Measurements from ENCODE around the gene FCHSD2. TPM values are rescaled to one million over a fixed set of nuclear protein-coding genes. Genes with fewer than 3 reads are reported as not detected.

Gene FCHSD2
- polyA plus RNA-seq, 4 donors, result 2.0 to 25.1 (median 7.9) TPM

GRCh38 chr11:73152086-73152853, 10.2 kb upstream of the FCHSD2 start:
- H3K27ac ChIP-seq (ENCODE audit: low read depth in 1 of 3, low read length in 2 of 3), result peak overlapping the region in 2 of 3 donors; percentile 64 to 72
- FAIRE-seq (no peak), DNase-seq (no peak)
- no peaks in the 10 kb centered on the region for H3K36me3 ChIP-seq (ENCODE audit: control insufficient read depth in 3 of 3, insufficient read depth in 2 of 3, low read depth in 1 of 3, low read length in 3 of 3)
- WGBS, 3 donors, result 84 to 96% (median 85%) methylated on average over 6 of the region's 6 CpGs
- H3K27me3 ChIP-seq (ENCODE audit: control insufficient read depth in 3 of 3, insufficient read depth in 3 of 3, low read length in 3 of 3), result no peaks in the 10 kb centered on the region
- peaks cover 0 to 55% (median 10%) of the 10 kb centered on the region in 3 donors for H3K4me1 ChIP-seq (ENCODE audit: control insufficient read depth in 3 of 3, insufficient read depth in 2 of 3, low read depth in 1 of 3, low read length in 2 of 3)
- H3K9me3 ChIP-seq (ENCODE audit: control insufficient read depth in 2 of 2, insufficient read depth in 1 of 2, low read depth in 1 of 2, low read length in 1 of 2), result no peaks in the 10 kb centered on the region
- no peak overlapping the region for H3K4me3 ChIP-seq (ENCODE audit: low read depth in 1 of 3, low read length in 3 of 3)

DNA sequence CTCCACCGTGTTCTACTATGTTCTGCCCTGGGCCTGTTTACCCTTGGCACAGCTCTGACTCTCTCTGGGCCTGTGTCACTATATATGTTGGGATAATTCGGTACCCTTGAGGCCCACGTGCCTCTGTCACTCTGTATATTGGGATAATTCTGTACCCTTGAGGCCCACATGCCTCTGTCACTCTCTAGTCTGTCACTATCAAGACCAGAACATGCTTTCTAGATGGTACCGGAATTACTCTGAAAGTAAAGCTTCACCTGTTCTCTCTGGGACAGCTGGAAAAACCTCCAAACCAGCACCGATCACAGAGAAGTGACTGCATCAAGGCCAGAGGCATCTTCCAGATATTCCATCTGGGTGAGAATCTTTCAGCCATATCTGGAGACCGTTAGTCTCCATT, 9.3 kb upstream of the FCHSD2 start:
- no peaks in the 10 kb centered on the region for H3K9me3 ChIP-seq (ENCODE audit: control insufficient read depth in 2 of 2, insufficient read depth in 1 of 2, low read depth in 1 of 2, low read length in 1 of 2)
- no peaks in the 10 kb centered on the region for H3K27me3 ChIP-seq (ENCODE audit: control insufficient read depth in 3 of 3, insufficient read depth in 3 of 3, low read length in 3 of 3)
- no peaks in the 10 kb centered on the region for H3K36me3 ChIP-seq (ENCODE audit: control insufficient read depth in 3 of 3, insufficient read depth in 2 of 3, low read depth in 1 of 3, low read length in 3 of 3)
- peaks cover 0 to 46% (median 7%) of the 10 kb centered on the region in 3 donors for H3K4me1 ChIP-seq (ENCODE audit: control insufficient read depth in 3 of 3, insufficient read depth in 2 of 3, low read depth in 1 of 3, low read length in 2 of 3)
- DNase-seq (no peak), FAIRE-seq (no peak)
- H3K4me3 ChIP-seq (ENCODE audit: low read depth in 1 of 3, low read length in 3 of 3), result no peak overlapping the region
- 94 to 96% (median 96%) methylated on average over 6 of the region's 6 CpGs for WGBS, 3 donors
- H3K27ac ChIP-seq (ENCODE audit: low read depth in 1 of 3, low read length in 2 of 3), result peak overlapping the region in 1 of 3 donors; percentile 72

DNA sequence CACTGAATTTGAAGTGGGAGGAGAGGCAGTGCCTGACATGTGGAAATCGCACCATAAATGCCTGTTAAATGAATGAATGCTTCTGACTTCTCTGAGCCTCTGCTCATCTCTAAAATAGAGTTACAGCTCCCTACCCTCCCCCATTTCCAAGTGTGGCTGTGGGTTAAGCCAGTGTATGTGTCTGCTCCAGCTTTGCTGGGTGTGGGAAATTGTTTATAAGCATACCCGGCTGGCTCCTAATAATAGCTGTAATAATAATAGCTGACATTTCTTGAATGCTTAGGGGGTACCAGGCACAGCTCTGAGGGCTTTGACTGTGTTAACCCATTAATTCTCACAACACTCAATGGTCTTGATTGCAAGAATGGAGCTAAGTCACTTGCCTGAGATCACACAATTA, 7.0 kb upstream of the FCHSD2 start:
- H3K27me3 ChIP-seq (ENCODE audit: control insufficient read depth in 3 of 3, insufficient read depth in 3 of 3, low read length in 3 of 3), result no peaks in the 10 kb centered on the region
- no peak overlapping the region for H3K27ac ChIP-seq (ENCODE audit: low read depth in 1 of 3, low read length in 2 of 3)
- H3K36me3 ChIP-seq (ENCODE audit: control insufficient read depth in 3 of 3, insufficient read depth in 2 of 3, low read depth in 1 of 3, low read length in 3 of 3), result no peaks in the 10 kb centered on the region
- H3K4me3 ChIP-seq (ENCODE audit: low read depth in 1 of 3, low read length in 3 of 3), result no peak overlapping the region
- 61 to 93% (median 93%) methylated on average over 2 of the region's 2 CpGs for WGBS, 3 donors
- no peak for FAIRE-seq
- H3K9me3 ChIP-seq (ENCODE audit: control insufficient read depth in 2 of 2, insufficient read depth in 1 of 2, low read depth in 1 of 2, low read length in 1 of 2), result no peaks in the 10 kb centered on the region
- peaks cover 0 to 25% (median 0%) of the 10 kb centered on the region in 3 donors for H3K4me1 ChIP-seq (ENCODE audit: control insufficient read depth in 3 of 3, insufficient read depth in 2 of 3, low read depth in 1 of 3, low read length in 2 of 3)
- DNase-seq, result no peak

GRCh38 chr11:73147771-73148681, 5.9 kb upstream of the FCHSD2 start:
- Histone ChIP-seq H3K4me1 (ENCODE audit: control insufficient read depth in 3 of 3, insufficient read depth in 2 of 3, low read depth in 1 of 3, low read length in 2 of 3) (peaks cover 0 to 24% (median 4%) of the 10 kb centered on the region in 3 donors), H3K27ac (ENCODE audit: low read depth in 1 of 3, low read length in 2 of 3) (no peak overlapping the region), H3K9me3 (ENCODE audit: control insufficient read depth in 2 of 2, insufficient read depth in 1 of 2, low read depth in 1 of 2, low read length in 1 of 2) (no peaks in the 10 kb centered on the region), H3K36me3 (ENCODE audit: control insufficient read depth in 3 of 3, insufficient read depth in 2 of 3, low read depth in 1 of 3, low read length in 3 of 3) (no peaks in the 10 kb centered on the region), H3K27me3 (ENCODE audit: control insufficient read depth in 3 of 3, insufficient read depth in 3 of 3, low read length in 3 of 3) (no peaks in the 10 kb centered on the region), H3K4me3 (ENCODE audit: low read depth in 1 of 3, low read length in 3 of 3) (no peak overlapping the region)
- DNase-seq (no peak), FAIRE-seq (no peak)
- WGBS, 3 donors, result 37 to 66% (median 52%) methylated on average over 15 of the region's 15 CpGs

DNA sequence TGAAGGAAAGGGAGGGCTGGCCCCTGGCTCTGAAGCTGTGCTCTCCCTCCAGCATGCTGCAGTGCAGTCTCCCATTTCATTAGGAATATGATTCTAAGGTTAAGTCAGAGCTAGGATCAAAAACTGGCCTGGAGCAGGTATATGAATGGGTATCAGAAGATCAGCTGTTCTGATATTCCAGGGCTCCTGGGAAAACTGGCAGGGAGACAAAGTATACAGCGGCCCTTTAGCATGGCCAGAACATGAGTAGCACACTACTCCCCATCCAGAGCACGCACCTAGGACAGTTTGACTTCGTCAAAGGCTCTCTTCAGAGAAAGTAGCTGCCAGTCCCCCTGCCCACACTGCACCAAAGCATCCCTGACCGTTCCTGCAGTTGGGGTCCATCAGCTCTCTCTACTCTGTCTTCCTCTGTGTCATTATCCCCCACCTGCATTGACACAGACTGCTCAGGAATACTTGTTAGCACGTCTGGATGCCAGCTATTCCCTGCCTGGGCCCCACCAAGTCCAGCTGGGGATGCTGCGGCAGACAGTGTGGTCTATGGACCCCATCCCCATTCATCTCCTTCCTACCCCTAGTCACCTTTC, 4.0 kb upstream of the FCHSD2 start:
- H3K27ac ChIP-seq (ENCODE audit: low read depth in 1 of 3, low read length in 2 of 3), result no peak overlapping the region
- no peaks in the 10 kb centered on the region for H3K9me3 ChIP-seq (ENCODE audit: control insufficient read depth in 2 of 2, insufficient read depth in 1 of 2, low read depth in 1 of 2, low read length in 1 of 2)
- FAIRE-seq (no peak), DNase-seq (no peak)
- no peaks in the 10 kb centered on the region for H3K36me3 ChIP-seq (ENCODE audit: control insufficient read depth in 3 of 3, insufficient read depth in 2 of 3, low read depth in 1 of 3, low read length in 3 of 3)
- no peak overlapping the region for H3K4me3 ChIP-seq (ENCODE audit: low read depth in 1 of 3, low read length in 3 of 3)
- H3K27me3 ChIP-seq (ENCODE audit: control insufficient read depth in 3 of 3, insufficient read depth in 3 of 3, low read length in 3 of 3), result no peaks in the 10 kb centered on the region
- whole genome bisulfite sequencing, 3 donors, result 87 to 91% (median 89%) methylated on average over 6 of the region's 6 CpGs
- H3K4me1 ChIP-seq (ENCODE audit: control insufficient read depth in 3 of 3, insufficient read depth in 2 of 3, low read depth in 1 of 3, low read length in 2 of 3), result peaks cover 0 to 13% (median 4%) of the 10 kb centered on the region in 3 donors

- no peaks in the 10 kb centered on the region for H3K9me3 ChIP-seq (ENCODE audit: control insufficient read depth in 2 of 2, insufficient read depth in 1 of 2, low read depth in 1 of 2, low read length in 1 of 2)
- no peak for FAIRE-seq
- H3K27ac ChIP-seq (ENCODE audit: low read depth in 1 of 3, low read length in 2 of 3), result peak overlapping the region; percentile 73 to 95 (median 92)
- H3K4me3 ChIP-seq (ENCODE audit: low read depth in 1 of 3, low read length in 3 of 3), result peak overlapping the region; percentile 8 to 96 (median 51)
- H3K4me1 ChIP-seq (ENCODE audit: control insufficient read depth in 3 of 3, insufficient read depth in 2 of 3, low read depth in 1 of 3, low read length in 2 of 3), result peaks cover 0 to 18% (median 4%) of the 10 kb centered on the region in 3 donors
- H3K27me3 ChIP-seq (ENCODE audit: control insufficient read depth in 3 of 3, insufficient read depth in 3 of 3, low read length in 3 of 3), result no peaks in the 10 kb centered on the region
- 8 to 13% (median 13%) methylated on average over 13 of the region's 13 CpGs for WGBS, 3 donors
- peak; percentile 32 to 79 for DNase-seq
- H3K36me3 ChIP-seq (ENCODE audit: control insufficient read depth in 3 of 3, insufficient read depth in 2 of 3, low read depth in 1 of 3, low read length in 3 of 3), result peaks cover 0 to 2% (median 0%) of the 10 kb centered on the region in 3 donors
Measured at GRCh38 chr11:73143126-73143838, 1.2 kb upstream of the FCHSD2 start.

DNA sequence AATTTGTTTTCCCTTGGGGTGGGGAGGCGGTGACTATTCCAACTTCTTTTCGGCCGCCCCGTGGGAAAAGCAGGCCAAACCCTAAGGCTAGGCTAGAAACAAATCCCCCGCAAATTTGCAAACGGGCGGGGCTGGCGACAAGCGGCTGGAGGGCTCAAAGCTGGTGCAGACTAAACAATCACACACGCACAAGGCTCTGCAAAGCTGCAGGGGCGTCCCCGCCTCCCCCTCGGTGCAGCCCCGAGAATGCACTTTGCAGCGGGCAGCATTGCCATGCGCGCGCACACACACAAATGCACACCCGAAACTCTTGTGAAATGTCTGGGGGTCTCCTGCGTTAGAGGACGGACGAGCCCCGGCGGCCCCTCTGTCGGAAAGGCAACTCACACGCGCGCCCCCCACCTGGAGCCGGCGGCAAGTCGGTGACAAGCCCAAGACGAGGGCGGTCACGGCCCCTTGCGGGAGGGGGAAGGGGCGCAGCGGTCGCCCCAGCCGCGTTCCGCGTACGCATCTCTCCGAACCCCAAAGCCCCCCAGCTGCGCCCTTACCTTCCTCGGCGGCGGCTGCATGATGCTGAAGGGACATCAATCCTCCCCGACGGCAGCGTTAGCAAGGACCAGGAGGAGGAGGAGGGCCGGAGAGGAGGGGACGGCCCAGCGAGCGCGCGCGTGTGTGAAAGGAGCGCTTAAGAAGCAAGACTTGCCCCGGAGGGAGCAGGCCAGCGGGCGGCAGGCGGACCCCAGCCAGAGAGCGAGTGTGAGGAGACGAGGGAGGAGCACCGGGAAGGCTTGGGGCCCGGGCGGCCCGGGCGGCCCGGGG, 600 bp downstream of the FCHSD2 start:
- 0 to 1% (median 0%) methylated on average over 63 to 71 of the region's 71 CpGs for WGBS, 3 donors

More for the DNA sequence above, 600 bp downstream of the FCHSD2 start:
- peaks cover 0 to 18% (median 4%) of the 10 kb centered on the region in 3 donors for H3K4me1 ChIP-seq (ENCODE audit: control insufficient read depth in 3 of 3, insufficient read depth in 2 of 3, low read depth in 1 of 3, low read length in 2 of 3)
- peak overlapping the region; percentile 83 to 95 (median 93) for H3K27ac ChIP-seq (ENCODE audit: low read depth in 1 of 3, low read length in 2 of 3)
- no peak for FAIRE-seq
- H3K9me3 ChIP-seq (ENCODE audit: control insufficient read depth in 2 of 2, insufficient read depth in 1 of 2, low read depth in 1 of 2, low read length in 1 of 2), result no peaks in the 10 kb centered on the region
- peak overlapping the region; percentile 90 to 96 (median 94) for H3K4me3 ChIP-seq (ENCODE audit: low read depth in 1 of 3, low read length in 3 of 3)
- peaks cover 0 to 2% (median 0%) of the 10 kb centered on the region in 3 donors for H3K36me3 ChIP-seq (ENCODE audit: control insufficient read depth in 3 of 3, insufficient read depth in 2 of 3, low read depth in 1 of 3, low read length in 3 of 3)
- DNase-seq, result peak; percentile 42 to 91
- no peaks in the 10 kb centered on the region for H3K27me3 ChIP-seq (ENCODE audit: control insufficient read depth in 3 of 3, insufficient read depth in 3 of 3, low read length in 3 of 3)
